HepG2 (cell line): ENCODE data around the gene APBB1IP. TPM values are rescaled to one million over a fixed set of nuclear protein-coding genes. Genes with fewer than 3 reads are reported as not detected.

Experiments used
- ELF3 ChIP-seq: IDR thresholded peaks from 2 replicates; pipeline ENCODE4 v1.6.1; 2016; ENCODE audit warnings: missing genetic modification reagents, missing compliant biosample characterization
- KIAA2018 ChIP-seq: sonication (generic); formaldehyde crosslinking; IDR thresholded peaks from 2 replicates; pipeline ENCODE4 v1.5.0; 2020; ENCODE audit warnings: mild to moderate bottlenecking, missing genetic modification reagents, borderline replicate concordance
- TFDP1 ChIP-seq: IDR thresholded peaks from 2 replicates; pipeline ENCODE4 v1.6.1; 2016; ENCODE audit warnings: missing compliant biosample characterization, missing genetic modification reagents, borderline replicate concordance
- ZBTB4 ChIP-seq: sonication (generic); formaldehyde crosslinking; IDR thresholded peaks from 2 replicates; pipeline ENCODE4 v1.4.0; 2020; ENCODE audit warnings: missing genetic modification reagents, mild to moderate bottlenecking, borderline replicate concordance
- ZNF567 ChIP-seq: sonication (generic); formaldehyde crosslinking; IDR thresholded peaks from 2 replicates; pipeline ENCODE4 v1.8.1; 2023; ENCODE audit warnings: mild to moderate bottlenecking, missing genetic modification reagents, borderline replicate concordance
- polyA plus RNA-seq, 8 experiments: library from polyadenylated mRNA; depleted of rRNA in 3 of 8; stranded (reverse) in 7 of 8; unstranded in 1 of 8; fragments of >200 nt; fragmentation: Illumina TruSeq in 4 of 8; extraction: Trizol in 4 of 8; gene quantifications; 2 replicates each; pipeline versions ENCODE4 v1.2.1 to v1.2.3, GENCODE V29; 2011 to 2016; ENCODE audit warnings: low read depth in 4 of 8, missing spikeins in 1 of 8, mixed read lengths in 1 of 8; ENCODE audit not compliant: insufficient read depth in 1 of 8
- total RNA-seq, 5 experiments: library from RNA; depleted of rRNA; stranded (reverse); fragments of >200 nt; fragmentation: Illumina TruSeq; extraction: Trizol; gene quantifications; 2 replicates each; pipeline ENCODE4 v1.2.3, GENCODE V29; 2016; ENCODE audit warnings: low read depth in 1 of 5
- TF ChIP-seq, protein P1 (sequence below): sonication (generic); formaldehyde crosslinking; conservative IDR thresholded peaks from 2 replicates; pipeline ENCODE4 v1.8.0; 2022; ENCODE audit warnings: missing genetic modification reagents
- TF ChIP-seq, protein P2 (sequence below): sonication (generic); formaldehyde crosslinking; conservative IDR thresholded peaks from 2 replicates; pipeline ENCODE4 v1.8.0; 2022; ENCODE audit warnings: low read depth, missing genetic modification reagents

Gene APBB1IP
- total and polyA plus RNA-seq, 2 of the 13 experiments (the other 11 are each of a cell fraction or from before 2014, with no cell fraction given): 0.08 TPM; not detected in 1

DNA sequence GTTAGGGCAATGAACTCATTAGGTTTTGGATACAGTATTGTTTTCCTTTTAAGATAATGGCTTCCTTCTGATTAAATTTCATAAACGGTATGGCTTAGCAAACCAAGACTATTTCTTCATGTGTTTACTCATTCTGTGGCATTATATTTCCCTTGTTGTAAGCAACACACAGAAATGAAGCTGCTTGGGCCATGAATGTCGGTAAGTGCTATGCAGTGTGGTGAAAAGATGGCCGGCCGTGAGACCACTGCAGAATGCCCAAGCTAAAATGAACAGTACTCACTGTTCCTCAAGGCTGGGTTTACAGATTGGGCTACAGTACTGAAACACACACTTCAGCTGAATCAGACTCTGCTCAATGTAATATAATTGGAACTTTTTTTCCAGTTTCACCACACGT is 8.1 kb downstream of the APBB1IP start (continued):
- TF ChIP-seq KIAA2018 (CRISPR knock-in tag) (no peak), ZNF567 (CRISPR knock-in tag) (no peak), ZBTB4 (CRISPR knock-in tag) (no peak), ELF3 (CRISPR knock-in tag) (no peak), TFDP1 (CRISPR knock-in tag) (no peak)
- TF ChIP-seq, protein P1, sequence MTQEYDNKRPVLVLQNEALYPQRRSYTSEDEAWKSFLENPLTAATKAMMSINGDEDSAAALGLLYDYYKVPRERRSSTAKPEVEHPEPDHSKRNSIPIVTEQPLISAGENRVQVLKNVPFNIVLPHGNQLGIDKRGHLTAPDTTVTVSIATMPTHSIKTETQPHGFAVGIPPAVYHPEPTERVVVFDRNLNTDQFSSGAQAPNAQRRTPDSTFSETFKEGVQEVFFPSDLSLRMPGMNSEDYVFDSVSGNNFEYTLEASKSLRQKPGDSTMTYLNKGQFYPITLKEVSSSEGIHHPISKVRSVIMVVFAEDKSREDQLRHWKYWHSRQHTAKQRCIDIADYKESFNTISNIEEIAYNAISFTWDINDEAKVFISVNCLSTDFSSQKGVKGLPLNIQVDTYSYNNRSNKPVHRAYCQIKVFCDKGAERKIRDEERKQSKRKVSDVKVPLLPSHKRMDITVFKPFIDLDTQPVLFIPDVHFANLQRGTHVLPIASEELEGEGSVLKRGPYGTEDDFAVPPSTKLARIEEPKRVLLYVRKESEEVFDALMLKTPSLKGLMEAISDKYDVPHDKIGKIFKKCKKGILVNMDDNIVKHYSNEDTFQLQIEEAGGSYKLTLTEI (CRISPR knock-in tag): no peak
- TF ChIP-seq, protein P2, sequence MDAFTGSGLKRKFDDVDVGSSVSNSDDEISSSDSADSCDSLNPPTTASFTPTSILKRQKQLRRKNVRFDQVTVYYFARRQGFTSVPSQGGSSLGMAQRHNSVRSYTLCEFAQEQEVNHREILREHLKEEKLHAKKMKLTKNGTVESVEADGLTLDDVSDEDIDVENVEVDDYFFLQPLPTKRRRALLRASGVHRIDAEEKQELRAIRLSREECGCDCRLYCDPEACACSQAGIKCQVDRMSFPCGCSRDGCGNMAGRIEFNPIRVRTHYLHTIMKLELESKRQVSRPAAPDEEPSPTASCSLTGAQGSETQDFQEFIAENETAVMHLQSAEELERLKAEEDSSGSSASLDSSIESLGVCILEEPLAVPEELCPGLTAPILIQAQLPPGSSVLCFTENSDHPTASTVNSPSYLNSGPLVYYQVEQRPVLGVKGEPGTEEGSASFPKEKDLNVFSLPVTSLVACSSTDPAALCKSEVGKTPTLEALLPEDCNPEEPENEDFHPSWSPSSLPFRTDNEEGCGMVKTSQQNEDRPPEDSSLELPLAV (CRISPR knock-in tag): no peak
